Measurements from ENCODE around the gene CAMSAP1.
"Not testable (repeated sequence)": the region's sequence is repeated elsewhere in the genome, so short reads cannot be mapped to it uniquely, and the experiment has no call there.

CAMSAP1 gene

GRCh38 chr9:135896205-135896604, 11.1 kb downstream of the CAMSAP1 start:
- no peak for DNase-seq

GRCh38 chr9:135895202-135895848, 12.0 kb downstream of the CAMSAP1 start:
- DNase-seq = no peak

- no peak for DNase-seq
Measured at GRCh38 chr9:135893104-135893503, 14.2 kb downstream of the CAMSAP1 start.

- DNase-seq = not testable (repeated sequence)
Measured at GRCh38 chr9:135892327-135892726, 15.0 kb downstream of the CAMSAP1 start.

DNA sequence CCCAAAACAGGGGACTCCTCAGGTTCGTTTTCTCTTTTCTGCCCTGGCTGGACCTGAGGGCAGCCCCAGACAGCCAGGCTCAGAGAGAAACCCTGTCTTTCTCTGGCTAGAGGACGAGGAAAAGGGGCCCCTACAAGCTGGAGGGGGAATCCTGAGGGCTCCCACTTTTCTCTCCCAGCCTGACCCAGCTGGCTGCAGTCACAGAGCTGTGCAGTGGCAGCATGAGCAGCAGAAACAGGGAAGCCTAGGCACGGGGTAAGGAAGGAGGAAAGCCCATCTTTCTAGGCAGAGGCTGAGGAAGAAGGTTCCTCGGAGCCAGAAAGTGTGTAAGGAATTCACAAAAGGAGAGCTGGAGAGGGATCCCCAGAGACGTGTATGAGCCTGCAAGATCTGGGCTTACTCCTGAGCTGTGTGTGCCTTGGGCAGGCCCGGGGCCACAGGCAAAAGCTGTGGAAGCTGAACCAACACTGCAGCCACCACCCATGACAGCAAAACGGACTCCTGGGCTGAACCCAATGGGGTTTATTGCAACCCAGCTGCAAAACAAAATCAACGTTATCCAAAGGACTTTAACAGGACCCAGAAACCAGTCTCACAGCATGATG, 16.2 kb downstream of the CAMSAP1 start:
- no peak for DNase-seq

GRCh38 chr9:135890190-135891026, 16.9 kb downstream of the CAMSAP1 start:
- no peak for DNase-seq

DNA sequence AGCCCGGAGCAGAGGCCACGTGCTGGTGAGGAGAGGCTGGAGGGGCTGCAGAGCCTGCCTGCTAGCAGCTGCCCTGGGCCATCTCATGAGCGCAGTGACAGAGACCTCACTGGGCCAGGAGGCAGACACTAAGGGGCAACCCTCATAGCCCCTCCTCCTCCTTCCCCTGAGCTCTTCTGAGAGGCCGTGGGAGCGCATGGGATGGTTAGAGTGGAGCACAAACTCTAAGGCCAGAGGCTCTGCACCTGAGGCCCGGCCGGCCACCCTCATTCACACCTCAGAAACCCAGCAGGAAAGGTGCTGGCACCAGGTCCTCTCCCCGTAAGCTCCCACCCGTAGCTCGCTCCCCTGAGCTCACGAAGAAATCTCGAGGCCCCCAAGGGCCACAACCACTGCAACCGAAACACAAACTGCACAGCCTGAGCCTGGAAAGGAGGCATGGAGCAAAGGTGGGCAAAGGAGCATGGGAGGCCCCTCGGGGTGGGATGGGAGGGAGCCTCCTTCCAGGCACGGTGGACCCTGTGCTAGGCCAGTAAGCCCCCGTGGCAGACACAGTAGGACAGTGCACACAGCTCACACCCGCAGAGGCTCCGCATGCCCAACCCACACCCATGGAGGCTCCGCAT, 17.7 kb downstream of the CAMSAP1 start:
- DNase-seq = no peak

- no peak for DNase-seq
Measured at GRCh38 chr9:135888766-135889394, 18.5 kb downstream of the CAMSAP1 start.

- DNase-seq = no peak
Measured at GRCh38 chr9:135888126-135888765, 19.1 kb downstream of the CAMSAP1 start.

DNA sequence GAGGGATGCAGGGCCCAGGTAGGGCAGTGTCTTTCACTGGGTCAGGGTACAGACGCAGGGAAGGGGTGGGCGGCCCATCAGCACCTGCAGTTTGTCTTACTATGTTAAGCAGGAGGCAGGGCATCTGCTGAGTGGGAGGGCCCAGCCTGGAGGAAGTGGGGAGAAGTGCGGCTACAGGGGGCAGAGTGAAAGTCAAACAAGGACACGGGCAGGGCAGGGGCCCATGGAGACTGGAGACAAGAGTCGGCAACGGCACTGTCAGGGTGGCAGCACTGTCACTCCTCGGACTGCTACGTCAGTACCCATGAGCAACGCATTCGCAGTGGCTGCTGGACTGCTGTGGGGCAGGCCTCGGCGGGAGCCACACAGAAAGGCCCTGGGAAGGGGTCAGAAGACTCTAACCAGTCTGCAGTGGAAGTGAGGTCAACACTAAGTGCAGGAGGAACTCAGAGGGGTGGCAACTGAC, 19.7 kb downstream of the CAMSAP1 start:
- no peak for DNase-seq

GRCh38 chr9:135887021-135887507, 20.3 kb downstream of the CAMSAP1 start:
- no peak for DNase-seq

GRCh38 chr9:135886147-135886981, 21.0 kb downstream of the CAMSAP1 start:
- DNase-seq = no peak

GRCh38 chr9:135885100-135885853, 22.1 kb downstream of the CAMSAP1 start:
- no peak for DNase-seq

DNA sequence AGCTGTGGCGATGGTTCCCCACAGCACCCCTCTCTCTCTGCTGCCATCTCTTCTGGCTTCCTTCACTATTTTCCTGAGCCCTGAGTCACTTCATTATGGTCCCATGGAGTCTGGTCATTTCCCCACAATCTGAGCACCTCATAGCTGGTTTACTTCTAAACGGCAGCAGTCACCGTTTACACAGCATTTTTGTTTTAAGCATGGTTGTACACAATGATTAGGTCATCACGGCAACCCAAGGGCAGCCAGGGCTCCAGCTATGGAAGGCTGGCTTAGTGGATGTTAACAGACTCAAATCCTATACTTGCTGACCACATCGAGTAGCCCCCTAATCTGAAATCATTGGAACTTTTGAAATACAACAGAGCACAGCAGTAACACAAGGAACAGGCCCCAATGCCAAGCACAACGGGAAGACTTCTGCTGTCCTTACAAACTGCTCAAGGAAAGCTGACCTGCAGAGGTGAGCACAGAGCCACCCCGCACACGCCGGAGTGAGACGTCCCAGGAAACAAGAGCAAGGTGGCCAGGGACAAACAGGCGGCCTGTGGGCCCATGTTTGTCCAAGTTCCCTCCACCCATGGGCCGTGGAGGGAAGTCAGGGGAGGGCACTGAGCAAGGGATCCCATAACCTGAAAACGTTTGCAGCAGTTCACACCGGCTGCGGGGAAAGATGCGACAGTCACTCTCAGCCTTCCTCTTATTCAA, 22.9 kb downstream of the CAMSAP1 start:
- DNase-seq = no peak

DNA sequence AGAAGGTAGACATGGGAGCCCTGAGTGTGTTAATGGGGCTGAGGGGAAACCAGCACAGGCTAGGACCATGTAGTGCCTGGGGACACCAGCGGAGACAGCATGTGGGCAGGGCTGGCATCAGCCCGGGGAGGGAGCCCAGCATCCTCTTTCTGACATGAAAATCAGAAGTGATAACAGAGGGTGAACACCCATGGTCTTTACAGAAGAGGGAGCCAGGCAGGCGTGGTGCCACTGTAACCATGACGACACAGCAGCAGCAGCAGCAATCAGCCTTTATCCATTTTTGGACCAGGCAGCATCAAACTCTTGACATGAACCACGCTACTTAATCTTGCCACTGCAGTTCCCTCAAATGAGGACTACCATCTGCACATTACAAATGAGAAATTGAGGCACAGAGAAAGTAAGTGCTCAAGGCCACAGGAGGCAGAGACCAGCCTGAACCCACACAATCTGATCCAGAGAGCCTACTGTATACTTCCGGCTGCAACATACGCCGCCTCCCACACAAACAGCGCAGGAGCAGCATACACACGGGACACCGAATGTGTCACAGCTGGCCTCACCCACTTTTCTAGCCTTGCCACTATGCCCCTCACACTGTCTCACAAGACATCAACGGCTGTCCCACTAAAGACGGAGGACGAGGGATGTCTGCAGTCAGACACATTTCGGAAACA, 23.8 kb downstream of the CAMSAP1 start:
- DNase-seq = no peak

GRCh38 chr9:135882011-135882410, 25.3 kb downstream of the CAMSAP1 start:
- no peak for DNase-seq

DNA sequence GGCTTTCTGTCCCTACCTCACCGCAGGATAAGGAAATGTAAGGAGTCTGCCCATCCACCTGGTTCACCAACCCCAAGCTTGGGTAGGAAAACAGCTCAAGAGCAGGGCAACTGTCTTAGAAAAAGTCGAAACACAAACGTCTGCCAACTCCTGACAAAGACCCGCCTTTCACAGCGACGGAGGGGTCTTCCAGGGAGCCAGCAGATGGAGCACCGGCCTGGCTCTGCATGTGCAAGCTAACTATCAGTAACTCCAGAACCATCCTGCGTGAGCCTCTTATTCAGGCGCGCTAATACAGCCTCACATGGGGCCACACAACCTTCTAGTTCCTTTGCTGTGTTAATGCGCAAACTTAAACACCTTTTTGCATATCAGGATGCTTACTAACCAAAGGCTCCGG, 26.9 kb downstream of the CAMSAP1 start:
- no peak for DNase-seq

DNA sequence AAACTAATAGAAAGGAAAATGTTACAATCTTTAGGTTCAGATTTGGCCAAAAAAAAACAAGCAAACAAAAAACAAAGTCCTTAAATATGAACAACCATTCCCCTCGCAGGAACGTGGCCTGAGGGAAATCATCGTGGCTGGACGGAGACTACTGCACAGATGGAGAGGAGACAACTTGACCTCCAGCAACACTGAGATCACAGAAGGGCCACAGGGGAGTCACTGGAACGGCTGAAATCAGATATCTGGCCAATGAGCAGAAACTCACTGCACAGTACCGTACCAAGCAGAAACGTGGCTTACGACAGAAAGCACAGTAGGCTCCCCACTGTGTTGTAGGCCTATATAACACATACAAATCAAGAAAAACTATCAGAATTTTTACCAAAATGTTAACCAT, 27.7 kb downstream of the CAMSAP1 start:
- no peak for DNase-seq

GRCh38 chr9:135879237-135879601, 28.1 kb downstream of the CAMSAP1 start:
- DNase-seq = no peak
